Endodermal cell (in vitro differentiated cells): ENCODE measurements around the gene MAPK10. TPM values are rescaled to one million over a fixed set of nuclear protein-coding genes. Genes with fewer than 3 reads are reported as not detected.
A peak's percentile ranks its signal among the peaks of the same experiment; 100 is the strongest.
"Not testable (repeated sequence)": the region's sequence is repeated elsewhere in the genome, so short reads cannot be mapped to it uniquely, and the experiment has no call there.

ENCODE experiments used
- DNase-seq: peaks from one replicate; pipeline ENCODE4 v3.0.0-alpha.2; 2017
- H3K27ac ChIP-seq: 2 replicates; pipeline ENCODE4 v1.5.1; 2013; ENCODE audit warnings: mild to moderate bottlenecking, low read depth, low read length, moderate library complexity
- H3K27me3 ChIP-seq: 2 replicates; pipeline ENCODE4 v1.6.1; 2013; ENCODE audit warnings: mild to moderate bottlenecking, low read length, moderate library complexity; ENCODE audit not compliant: insufficient read depth, control insufficient read depth, poor library complexity, severe bottlenecking
- H3K36me3 ChIP-seq: 2 replicates; pipeline ENCODE4 v1.7.0; 2013; ENCODE audit warnings: mild to moderate bottlenecking, low read length, moderate library complexity; ENCODE audit not compliant: control insufficient read depth, insufficient read depth
- H3K4me1 ChIP-seq: one replicate; pipeline ENCODE4 v1.7.0; 2013; ENCODE audit warnings: low read length; ENCODE audit not compliant: control insufficient read depth, insufficient read depth
- H3K4me3 ChIP-seq: 2 replicates; pipeline ENCODE4 v1.5.1; 2013; ENCODE audit warnings: mild to moderate bottlenecking, low read length, moderate library complexity
- H3K9ac ChIP-seq: 2 replicates; pipeline ENCODE4 v1.6.1; 2013; ENCODE audit warnings: mild to moderate bottlenecking, low read length, moderate library complexity; ENCODE audit not compliant: poor library complexity, severe bottlenecking; ENCODE audit errors: extremely low read depth
- H3K9me3 ChIP-seq: 2 replicates; pipeline ENCODE4 v1.6.1; 2013; ENCODE audit warnings: mild to moderate bottlenecking, low read length, moderate library complexity; ENCODE audit not compliant: control insufficient read depth
- H3K27ac Mint-ChIP-seq: 2 replicates; pipeline ENCODE4 v1.8.0; 2020; ENCODE audit warnings: mixed read lengths
- H3K27me3 Mint-ChIP-seq: 2 replicates; pipeline ENCODE4 v1.8.0; 2021; ENCODE audit warnings: mild to moderate bottlenecking, mixed read lengths; ENCODE audit not compliant: insufficient read depth
- H3K36me3 Mint-ChIP-seq: 2 replicates; pipeline ENCODE4 v1.8.0; 2020; ENCODE audit warnings: low read depth, mixed read lengths
- H3K4me1 Mint-ChIP-seq: 2 replicates; pipeline ENCODE4 v1.8.0; 2020; ENCODE audit warnings: mixed read lengths
- H3K4me3 Mint-ChIP-seq: 2 replicates; pipeline ENCODE4 v1.8.0; 2020; ENCODE audit warnings: mild to moderate bottlenecking, moderate library complexity, mixed read lengths
- H3K9me3 Mint-ChIP-seq: 2 replicates; pipeline ENCODE4 v1.8.0; 2020; ENCODE audit warnings: mild to moderate bottlenecking, mixed read lengths
- CTCF ChIP-seq: fragments of 200-600 bp; sonication (generic); conservative IDR thresholded peaks from 2 replicates; pipeline ENCODE4 v1.5.0; 2021; ENCODE audit warnings: antibody characterized with exemption, mild to moderate bottlenecking
- WGBS, 2 experiments: methylation state at CpG; one replicate each; pipeline versions ENCODE4 v1.1.5 to v1.1.7; 2013; ENCODE audit warnings: missing lambda C conversion rate in 2 of 2, mixed read lengths in 1 of 2; ENCODE audit not compliant: insufficient coverage in 1 of 2, insufficient read length in 1 of 2; 5-methylcytosine and 5-hydroxymethylcytosine counted together
- total RNA-seq, 2 donors: library from RNA; stranded (reverse); fragmentation: NEBNext Ultra II Directional in 1 of 2; extraction: Animal tissue kit (Norgen Biotek cat#: 25700) in 1 of 2; gene quantifications; 2 replicates in 1 of 2; 3 replicates in 1 of 2; pipeline ENCODE4 v1.2.1, GENCODE V29; 2021

The MAPK10 gene
- total RNA-seq, 2 donors from 2014 or later = 45.1 to 70.2 TPM

- H3K4me3 Mint-ChIP-seq = no peak overlapping the region
- TF ChIP-seq CTCF = no peak
- no peak overlapping the region for H3K27ac Mint-ChIP-seq
- H3K9me3 ChIP-seq = no peaks in the 10 kb centered on the region
- H3K4me3 ChIP-seq = no peak overlapping the region
- H3K4me1 Mint-ChIP-seq = peaks cover 10% of the 10 kb centered on the region
- H3K27ac ChIP-seq = no peak overlapping the region
- H3K27me3 Mint-ChIP-seq = no peaks in the 10 kb centered on the region
- H3K4me1 ChIP-seq = peaks cover 8% of the 10 kb centered on the region
- no peaks in the 10 kb centered on the region for H3K27me3 ChIP-seq
- WGBS, 2 experiments = 94% methylated on average over 3 of the region's 3 CpGs; no CpG with 5 or more reads in 1 of the 2 experiments
- no peak overlapping the region for H3K9ac ChIP-seq
- peaks cover 6% of the 10 kb centered on the region for H3K36me3 Mint-ChIP-seq
- no peak for DNase-seq
- no peaks in the 10 kb centered on the region for H3K9me3 Mint-ChIP-seq
- H3K36me3 ChIP-seq = peaks cover 5% of the 10 kb centered on the region
Measured at GRCh38 chr4:86031927-86032326, 327.9 kb downstream of the MAPK10 start.

DNA sequence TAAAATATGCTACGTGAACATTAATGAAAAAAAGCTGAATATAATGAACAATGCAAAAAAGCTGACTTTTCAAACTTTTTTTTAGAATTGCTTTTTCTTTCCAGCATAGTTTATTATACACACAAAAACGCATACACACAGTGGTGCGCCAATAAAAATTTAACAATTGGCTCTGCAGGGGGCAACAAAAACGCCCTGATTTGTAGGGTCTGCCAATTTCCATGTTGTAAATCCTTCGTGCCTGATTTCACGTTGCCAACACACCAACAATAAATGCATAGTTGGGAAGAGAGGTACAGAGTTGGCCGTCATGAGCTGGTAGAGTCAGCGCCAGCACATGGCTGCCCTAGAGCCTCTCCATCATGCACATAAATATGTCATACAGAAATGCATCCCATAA lies 333.1 kb downstream of the MAPK10 start:
- Histone ChIP-seq H3K9me3 (peaks cover 16% of the 10 kb centered on the region), H3K4me1 (no peaks in the 10 kb centered on the region), H3K36me3 (peaks cover 17% of the 10 kb centered on the region), H3K27me3 (no peaks in the 10 kb centered on the region), H3K27ac (no peak overlapping the region), H3K9ac (no peak overlapping the region), H3K4me3 (no peak overlapping the region)
- WGBS, 2 experiments = 93 to 100% methylated on average over 5 to 8 of the region's 8 CpGs
- TF ChIP-seq CTCF = no peak
- Mint-ChIP-seq H3K27me3 (no peaks in the 10 kb centered on the region), H3K36me3 (peaks cover 19% of the 10 kb centered on the region), H3K9me3 (peaks cover 8% of the 10 kb centered on the region), H3K4me3 (no peak overlapping the region), H3K4me1 (no peaks in the 10 kb centered on the region), H3K27ac (no peak overlapping the region)
- no peak for DNase-seq

DNA sequence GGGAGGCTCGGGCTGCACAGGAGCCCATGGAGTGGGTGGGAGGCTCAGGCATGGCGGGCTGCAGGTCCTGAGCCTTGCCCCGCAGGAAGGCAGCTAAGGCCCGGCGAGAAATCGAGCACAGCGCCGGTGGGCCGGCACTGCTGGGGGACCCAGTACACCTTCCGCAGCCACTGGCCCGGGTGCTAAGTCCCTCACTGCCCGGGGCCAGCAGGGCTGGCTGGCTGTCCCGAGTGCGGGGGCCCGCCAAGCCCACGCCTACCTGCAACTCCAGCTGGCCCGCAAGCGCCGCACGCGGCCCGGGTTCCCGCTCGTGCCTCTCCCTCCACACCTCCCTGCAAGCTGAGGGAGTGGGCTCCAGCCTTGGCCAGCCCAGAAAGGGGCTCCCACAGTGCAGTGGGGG lies 338.2 kb downstream of the MAPK10 start:
- H3K27ac Mint-ChIP-seq, H3K27me3 ChIP-seq, H3K4me1 Mint-ChIP-seq, H3K4me3 Mint-ChIP-seq, H3K27me3 Mint-ChIP-seq, H3K4me3 ChIP-seq, DNase-seq, H3K27ac ChIP-seq, H3K4me1 ChIP-seq, H3K9ac ChIP-seq: not testable (repeated sequence)
- Histone ChIP-seq H3K36me3 (peaks cover 25% of the 10 kb centered on the region), H3K9me3 (peaks cover 26% of the 10 kb centered on the region)
- H3K9me3 Mint-ChIP-seq = peaks cover 18% of the 10 kb centered on the region
- H3K36me3 Mint-ChIP-seq = peaks cover 27% of the 10 kb centered on the region
- WGBS, 2 experiments = 95% methylated on average over 23 of the region's 24 CpGs; no CpG with 5 or more reads in 1 of the 2 experiments

- no peak overlapping the region for H3K27ac ChIP-seq
- H3K9ac ChIP-seq = no peak overlapping the region
- TF ChIP-seq CTCF = no peak
- Mint-ChIP-seq H3K4me3 (no peak overlapping the region), H3K9me3 (peaks cover 18% of the 10 kb centered on the region), H3K27me3 (no peaks in the 10 kb centered on the region), H3K4me1 (peaks cover 2% of the 10 kb centered on the region), H3K27ac (no peak overlapping the region), H3K36me3 (peaks cover 27% of the 10 kb centered on the region)
- H3K4me3 ChIP-seq = peak overlapping the region; percentile 12
- no peaks in the 10 kb centered on the region for H3K4me1 ChIP-seq
- DNase-seq = no peak
- H3K9me3 ChIP-seq = peaks cover 26% of the 10 kb centered on the region
- no peaks in the 10 kb centered on the region for H3K27me3 ChIP-seq
- H3K36me3 ChIP-seq = peaks cover 26% of the 10 kb centered on the region
Measured at GRCh38 chr4:86019906-86020305, 339.9 kb downstream of the MAPK10 start.
